Keratinocyte (primary cell): ENCODE results near the gene PYCR2. TPM values are rescaled to one million over a fixed set of nuclear protein-coding genes. Genes with fewer than 3 reads are reported as not detected.
A peak's percentile ranks its signal among the peaks of the same experiment; 100 is the strongest.

ENCODE experiments used
- DNase-seq: peaks from one replicate; pipeline ENCODE4 v3.0.0-alpha.2; 2011; ENCODE audit warnings: low read depth, missing footprints, low spot score
- FAIRE-seq: peaks from 2 replicates; lab custom pipeline; 2011; peaks lifted over from hg19 to GRCh38; lab: Jason Lieb, UNC
- H2AFZ ChIP-seq: 2 replicates; pipeline ENCODE4 v1.6.0; 2012; ENCODE audit warnings: low read length, control low read depth, inconsistent platforms; ENCODE audit not compliant: control insufficient read depth
- H3K27ac ChIP-seq: 2 replicates; pipeline ENCODE4 v1.5.1; 2011; ENCODE audit warnings: low read length; ENCODE audit not compliant: control insufficient read depth, insufficient read depth
- H3K27me3 ChIP-seq: 3 replicates; pipeline ENCODE4 v1.6.0; 2011; ENCODE audit warnings: low read length; ENCODE audit not compliant: control insufficient read depth, insufficient read depth; ENCODE audit errors: extremely low read depth
- H3K36me3 ChIP-seq, 2 experiments: 2 replicates in 1 of 2; 3 replicates in 1 of 2; pipeline ENCODE4 v1.5.1; 2011; ENCODE audit warnings: low read length in 2 of 2, mild to moderate bottlenecking in 1 of 2; ENCODE audit not compliant: control insufficient read depth in 2 of 2, insufficient read depth in 2 of 2; ENCODE audit errors: extremely low read depth in 1 of 2
- H3K4me1 ChIP-seq: 3 replicates; pipeline ENCODE4 v1.5.1; 2011; ENCODE audit warnings: low read length; ENCODE audit not compliant: control insufficient read depth, insufficient read depth; ENCODE audit errors: extremely low read depth
- H3K4me2 ChIP-seq: 3 replicates; pipeline ENCODE4 v1.6.0; 2011; ENCODE audit warnings: low read depth, low read length; ENCODE audit not compliant: control insufficient read depth, insufficient read depth; ENCODE audit errors: extremely low read depth
- H3K4me3 ChIP-seq, 3 experiments: fragments of 200-600 bp in 1 of 3; sonication (generic) in 1 of 3; 2 replicates in 2 of 3; 3 replicates in 1 of 3; pipeline ENCODE4 v1.5.1; 2011 to 2016; ENCODE audit warnings: low read length in 3 of 3, mild to moderate bottlenecking in 3 of 3, control low read depth in 2 of 3, inconsistent platforms in 1 of 3, low read depth in 1 of 3, mixed read lengths in 1 of 3, mixed run types in 1 of 3, moderate library complexity in 1 of 3; ENCODE audit not compliant: control insufficient read depth in 2 of 3, insufficient read depth in 2 of 3; ENCODE audit errors: extremely low read depth in 1 of 3
- H3K79me2 ChIP-seq: 2 replicates; pipeline ENCODE4 v1.6.0; 2012; ENCODE audit warnings: low read length; ENCODE audit not compliant: control insufficient read depth, insufficient read depth
- H3K9ac ChIP-seq: 3 replicates; pipeline ENCODE4 v1.6.0; 2011; ENCODE audit warnings: low read length; ENCODE audit not compliant: control insufficient read depth, insufficient read depth; ENCODE audit errors: extremely low read depth
- H3K9me1 ChIP-seq: 3 replicates; pipeline ENCODE4 v1.6.0; 2011; ENCODE audit warnings: low read length; ENCODE audit not compliant: control insufficient read depth, insufficient read depth; ENCODE audit errors: extremely low read depth
- H3K9me3 ChIP-seq: 2 replicates; pipeline ENCODE4 v1.5.1; 2012; ENCODE audit warnings: low read depth, low read length; ENCODE audit not compliant: control insufficient read depth
- H4K20me1 ChIP-seq: 3 replicates; pipeline ENCODE4 v1.6.0; 2011; ENCODE audit warnings: low read length; ENCODE audit not compliant: control insufficient read depth, insufficient read depth; ENCODE audit errors: extremely low read depth
- CTCF ChIP-seq, 3 experiments: IDR thresholded peaks in 1 of 3; conservative IDR thresholded peaks in 1 of 3; optimal IDR thresholded peaks in 1 of 3; 2 replicates in 2 of 3; 3 replicates in 1 of 3; pipeline versions ENCODE3 to v1.5.1; 2011; ENCODE audit warnings: low read length in 3 of 3, mild to moderate bottlenecking in 3 of 3, moderate library complexity in 2 of 3, control low read depth in 1 of 3, inconsistent platforms in 1 of 3; ENCODE audit not compliant: insufficient read depth in 2 of 3; ENCODE audit errors: extremely low read depth in 1 of 3
- EZH2 ChIP-seq: IDR thresholded peaks from one replicate; pipeline ENCODE4 v1.6.1; 2012; ENCODE audit warnings: inconsistent platforms, mild to moderate bottlenecking, low read length, moderate library complexity
- dilution Hi-C: fragments of 300-500 bp; cut with MboI; formaldehyde crosslinking; loops from one replicate; pipeline ENCODE4 v1.7.0; 2020; ENCODE audit warnings: low sequenced_read_pairs; ENCODE audit not compliant: extremely low pct_ligation_motif_present
- polyA plus RNA-seq, 5 experiments: library from polyadenylated mRNA; depleted of rRNA in 3 of 5; stranded (reverse) in 3 of 5; stranded (forward) in 1 of 5; unstranded in 1 of 5; fragments of >200 nt; gene quantifications; 1 replicate in 1 of 5; 2 replicates in 3 of 5; 3 replicates in 1 of 5; pipeline versions ENCODE4 v1.2.1 to v1.2.3, GENCODE V29; 2011 to 2012; ENCODE audit warnings: missing spikeins in 2 of 5, low read depth in 1 of 5, low replicate concordance in 1 of 5

Gene PYCR2
- polyA plus RNA-seq, 1 donor (not counting 4 experiments of a cell fraction or from before 2014, with no cell fraction given): 45.5 TPM

DNA sequence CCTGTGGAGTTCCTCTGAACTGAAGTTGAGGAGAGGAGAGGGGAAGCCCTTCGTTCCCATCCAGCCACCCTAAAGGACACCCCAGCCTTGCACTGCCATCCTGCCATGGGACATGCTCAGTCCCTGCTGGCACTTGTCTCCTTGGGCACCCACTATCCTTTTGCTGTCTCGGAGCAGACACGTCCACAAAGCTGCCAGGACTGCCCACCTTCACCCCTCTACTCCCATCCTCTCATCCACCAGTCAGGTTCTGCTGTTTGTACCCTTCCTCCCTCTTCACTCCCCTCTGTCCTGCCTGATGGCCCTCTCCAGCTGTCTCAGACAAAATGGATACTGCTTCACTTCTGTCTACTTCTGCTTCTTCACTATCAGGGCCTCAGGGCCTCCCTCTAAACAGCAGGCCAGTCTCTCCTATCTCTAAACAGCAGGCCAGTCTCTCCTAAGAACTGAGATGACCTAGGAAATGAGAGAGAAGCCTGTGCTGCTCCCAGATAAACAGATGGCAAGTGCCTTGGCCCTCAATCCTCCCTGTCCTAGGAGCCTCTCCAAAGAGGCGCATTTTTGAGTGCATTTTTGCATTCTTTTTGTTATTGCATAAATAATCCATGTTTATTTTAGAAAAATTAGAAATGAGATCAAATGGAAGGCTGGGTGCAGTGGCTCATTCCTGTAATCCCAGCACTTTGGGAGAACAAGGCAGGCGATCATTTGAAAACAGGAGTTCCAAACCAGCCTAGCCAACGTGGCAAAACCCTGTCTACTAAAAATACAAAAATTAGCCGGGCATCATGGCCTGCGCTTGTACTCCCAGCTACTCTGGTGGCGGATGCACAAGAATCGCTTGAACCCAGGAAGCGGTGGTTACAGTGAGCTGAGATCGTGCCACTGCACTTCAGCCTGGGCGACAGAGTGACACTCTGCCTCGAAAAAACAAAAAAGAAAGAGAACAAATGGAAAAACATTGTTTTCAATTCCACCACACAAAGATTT lies 4.4 kb upstream of the PYCR2 start:
- Histone ChIP-seq H3K4me3 (no peak overlapping the region), H4K20me1 (no peaks in the 10 kb centered on the region), H3K9me3 (no peaks in the 10 kb centered on the region), H3K27me3 (no peaks in the 10 kb centered on the region), H3K4me2 (no peak overlapping the region), H3K4me1 (peaks cover 2% of the 10 kb centered on the region), H3K9ac (no peak overlapping the region), H3K36me3 (no peaks in the 10 kb centered on the region), H2AFZ (peak overlapping the region; percentile 36), H3K27ac (no peak overlapping the region), H3K9me1 (no peaks in the 10 kb centered on the region), H3K79me2 (peaks cover 3% of the 10 kb centered on the region)
- dilution Hi-C loops: no loop called here
- DNase-seq (no peak), FAIRE-seq (no peak)
- TF ChIP-seq EZH2: no peak

GRCh38 chr1:225926551-225927113 lies 2.6 kb upstream of the PYCR2 start:
- Histone ChIP-seq H3K9ac (no peak overlapping the region), H3K27ac (no peak overlapping the region), H3K9me3 (no peaks in the 10 kb centered on the region), H3K79me2 (peaks cover 11% of the 10 kb centered on the region), H3K9me1 (peaks cover 5% of the 10 kb centered on the region), H2AFZ (peak overlapping the region; percentile 8), H3K27me3 (no peaks in the 10 kb centered on the region), H3K4me3 (no peak overlapping the region), H3K36me3 (peaks cover 1 to 5% of the 10 kb centered on the region in 2 experiments), H3K4me2 (no peak overlapping the region), H4K20me1 (peaks cover 3% of the 10 kb centered on the region), H3K4me1 (peaks cover 17% of the 10 kb centered on the region)
- FAIRE-seq (no peak), DNase-seq (no peak)
- dilution Hi-C loops: no loop called here
- TF ChIP-seq CTCF (optimal IDR thresholded peaks at IDR 0.05 in 1 of 3, IDR thresholded peaks at IDR 0.05 in 1 of 3, conservative IDR thresholded peaks at IDR 0.05 in 1 of 3; ENCODE audit: extremely low read depth in 1 of 3, insufficient read depth in 2 of 3, low read length in 3 of 3) (no peak), EZH2 (no peak)
